ENCODE results near the gene PKIB.

PKIB gene

GRCh38 chr6:122702841-122703240 is 92.6 kb downstream of the PKIB start:
- in situ Hi-C loops (cut with MboI; ENCODE audit: low sequenced_read_pairs), result no loop called here

- in situ Hi-C loops (cut with MboI; ENCODE audit: low sequenced_read_pairs), result no loop called here
These were observed 93.9 kb downstream of the PKIB start for GRCh38 chr6:122704066-122704465.

- in situ Hi-C loops (cut with MboI; ENCODE audit: low sequenced_read_pairs), result no loop called here
These were observed 99.8 kb downstream of the PKIB start for GRCh38 chr6:122709922-122710512.

- in situ Hi-C loops (cut with MboI; ENCODE audit: low sequenced_read_pairs), result no loop called here
These were observed 100.9 kb downstream of the PKIB start for GRCh38 chr6:122710908-122711635.

- in situ Hi-C loops (cut with MboI; ENCODE audit: low sequenced_read_pairs), result no loop called here
These were observed 101.9 kb downstream of the PKIB start for GRCh38 chr6:122712093-122712447.

GRCh38 chr6:122712448-122713137 is 102.4 kb downstream of the PKIB start:
- in situ Hi-C loops (cut with MboI; ENCODE audit: low sequenced_read_pairs), result no loop called here

GRCh38 chr6:122713138-122713537 is 102.9 kb downstream of the PKIB start:
- in situ Hi-C loops (cut with MboI; ENCODE audit: low sequenced_read_pairs), result no loop called here

- in situ Hi-C loops (cut with MboI; ENCODE audit: low sequenced_read_pairs), result no loop called here
These were observed 103.9 kb downstream of the PKIB start for GRCh38 chr6:122714059-122714458.

- in situ Hi-C loops (cut with MboI; ENCODE audit: low sequenced_read_pairs), result no loop called here
These were observed 105.5 kb downstream of the PKIB start for GRCh38 chr6:122715725-122716124.

- in situ Hi-C loops (cut with MboI; ENCODE audit: low sequenced_read_pairs), result no loop called here
These were observed 107.1 kb downstream of the PKIB start for GRCh38 chr6:122717350-122717749.

- in situ Hi-C loops (cut with MboI; ENCODE audit: low sequenced_read_pairs), result no loop called here
These were observed 108.4 kb downstream of the PKIB start for GRCh38 chr6:122718616-122719015.

- in situ Hi-C loops (cut with MboI; ENCODE audit: low sequenced_read_pairs), result no loop called here
These were observed 109.0 kb downstream of the PKIB start for GRCh38 chr6:122719176-122719575.

- in situ Hi-C loops (cut with MboI; ENCODE audit: low sequenced_read_pairs), result no loop called here
These were observed 112.5 kb downstream of the PKIB start for GRCh38 chr6:122722746-122723145.

GRCh38 chr6:122726649-122727048 is 116.4 kb downstream of the PKIB start:
- in situ Hi-C loops (cut with MboI; ENCODE audit: low sequenced_read_pairs), result no loop called here

- in situ Hi-C loops (cut with MboI; ENCODE audit: low sequenced_read_pairs), result no loop called here
These were observed 117.0 kb downstream of the PKIB start for GRCh38 chr6:122727244-122727643.

GRCh38 chr6:122730334-122730733 is 120.1 kb downstream of the PKIB start:
- in situ Hi-C loops (cut with MboI; ENCODE audit: low sequenced_read_pairs), result loop anchor here (10.0 kb wide), 1 partner anchor 104 kb away; no protein-coding TSS in a partner anchor

GRCh38 chr6:122730775-122731386 is 120.7 kb downstream of the PKIB start:
- in situ Hi-C loops (cut with MboI; ENCODE audit: low sequenced_read_pairs), result loop anchor here (10.0 kb wide), 1 partner anchor 104 kb away; no protein-coding TSS in a partner anchor

- in situ Hi-C loops (cut with MboI; ENCODE audit: low sequenced_read_pairs), result loop anchor here (10.0 kb wide), 1 partner anchor 102 kb away; no protein-coding TSS in a partner anchor
These were observed 123.1 kb downstream of the PKIB start for GRCh38 chr6:122733259-122733658.

GRCh38 chr6:122734529-122735395 is 124.6 kb downstream of the PKIB start:
- in situ Hi-C loops (cut with MboI; ENCODE audit: low sequenced_read_pairs), result loop anchor here (10.0 kb wide), 1 partner anchor 100 kb away; no protein-coding TSS in a partner anchor

- in situ Hi-C loops (cut with MboI; ENCODE audit: low sequenced_read_pairs), result loop anchor here (10.0 kb wide), 1 partner anchor 99 kb away; no protein-coding TSS in a partner anchor
These were observed 125.4 kb downstream of the PKIB start for GRCh38 chr6:122735582-122735981.

Measured in HL-60/S4 treated with retinoic acid at 250 ng/mL for 4 days and 3 days (cell line).